Measurements from ENCODE around the gene MCL1. TPM values are rescaled to one million over a fixed set of nuclear protein-coding genes. Genes with fewer than 3 reads are reported as not detected.

Gene MCL1
- total RNA-seq, 1 experiment from 2014 or later: 126 TPM

GRCh38 chr1:150575518-150576366 is 3.7 kb downstream of the MCL1 start:
- Histone ChIP-seq H3K4me3 (ENCODE audit: low read depth in 2 of 2, low read length in 2 of 2) (peak overlapping the region; percentile 99 to 100), H3K4me1 (ENCODE audit: control insufficient read depth, insufficient read depth, low read length) (peaks cover 38% of the 10 kb centered on the region), H3K27me3 (ENCODE audit: control insufficient read depth, insufficient read depth, low read length) (no peaks in the 10 kb centered on the region), H3K9me3 (ENCODE audit: control insufficient read depth, insufficient read depth, low read depth, low read length) (no peaks in the 10 kb centered on the region), H3K27ac (ENCODE audit: low read length) (peak overlapping the region; percentile 64), H3K36me3 (ENCODE audit: control insufficient read depth, insufficient read depth, low read length) (peaks cover 53% of the 10 kb centered on the region)
- CTCF ChIA-PET: no interaction called here
- no TSS peak for BruUV-seq (replicated peaks)
- in situ Hi-C loops (cut with HindIII; ENCODE audit: low pct_unique_long_range_greater_than_20kb, low sequenced_read_pairs): no loop called here
- intact Hi-C loops (cut with micrococcal nuclease; ENCODE audit: unreplicated experiment): loop anchor here (5.0 kb wide), 1 partner anchor 37 kb away; no protein-coding TSS in a partner anchor
- ATAC-seq (no peak), DNase-seq (ENCODE audit: low read depth, low spot score) (no peak)
- TF ChIP-seq CTCF (IDR thresholded peaks at IDR 0.05) (no peak), TCF7L2 (IDR thresholded peaks at IDR 0.05; ENCODE audit: low read depth, low read length) (no peak), POLR2AphosphoS5 (IDR thresholded peaks at IDR 0.05; ENCODE audit: low read depth, low read length) (no peak), REST (IDR thresholded peaks at IDR 0.05; ENCODE audit: insufficient read depth in 1 of 2, low read depth in 2 of 2, low read length in 1 of 2) (no peak), SIN3A (IDR thresholded peaks at IDR 0.05; ENCODE audit: borderline replicate concordance, insufficient read depth, low read depth, low read length) (no peak)
- POLR2A ChIA-PET: interaction anchor here (0.8 to 1.1 kb wide), 2 partner anchors 12 to 38 kb away, joined by 3 to 4 read pairs; no protein-coding TSS in a partner anchor

- no peaks in the 10 kb centered on the region for H3K9me3 ChIP-seq (ENCODE audit: control insufficient read depth, insufficient read depth, low read depth, low read length)
- no peak for DNase-seq (ENCODE audit: low read depth, low spot score)
- CTCF ChIA-PET: no interaction called here
- ATAC-seq: no peak
- H3K27ac ChIP-seq (ENCODE audit: low read length): peak overlapping the region; percentile 64
- peak overlapping the region; percentile 99 to 100 for H3K4me3 ChIP-seq (ENCODE audit: low read depth in 2 of 2, low read length in 2 of 2)
- H3K27me3 ChIP-seq (ENCODE audit: control insufficient read depth, insufficient read depth, low read length): no peaks in the 10 kb centered on the region
- peaks cover 38% of the 10 kb centered on the region for H3K4me1 ChIP-seq (ENCODE audit: control insufficient read depth, insufficient read depth, low read length)
- TF ChIP-seq POLR2AphosphoS5 (IDR thresholded peaks at IDR 0.05; ENCODE audit: low read depth, low read length): no peak
- TF ChIP-seq TCF7L2 (IDR thresholded peaks at IDR 0.05; ENCODE audit: low read depth, low read length): no peak
- TF ChIP-seq REST (IDR thresholded peaks at IDR 0.05; ENCODE audit: insufficient read depth in 1 of 2, low read depth in 2 of 2, low read length in 1 of 2): no peak
- no peak for TF ChIP-seq CTCF (IDR thresholded peaks at IDR 0.05)
- TF ChIP-seq SIN3A (IDR thresholded peaks at IDR 0.05; ENCODE audit: borderline replicate concordance, insufficient read depth, low read depth, low read length): no peak
- POLR2A ChIA-PET: interaction anchor here (0.6 to 1.1 kb wide), 3 partner anchors 11 to 346 kb away, joined by 3 to 4 read pairs (median 4); no protein-coding TSS in a partner anchor
- intact Hi-C loops (cut with micrococcal nuclease; ENCODE audit: unreplicated experiment): loop anchor here (5.0 kb wide), 1 partner anchor 37 kb away; no protein-coding TSS in a partner anchor
- BruUV-seq (replicated peaks): no TSS peak
- in situ Hi-C loops (cut with HindIII; ENCODE audit: low pct_unique_long_range_greater_than_20kb, low sequenced_read_pairs): no loop called here
- H3K36me3 ChIP-seq (ENCODE audit: control insufficient read depth, insufficient read depth, low read length): peaks cover 53% of the 10 kb centered on the region
Measured at GRCh38 chr1:150575072-150575489, 4.3 kb downstream of the MCL1 start.

All from Panc1 (cell line).